Stimulated activated CD4-positive, alpha-beta T cell treated with anti-CD3 and anti-CD28 coated beads, Interleukin-15, amount 100 ng/mL, for 24 hours (primary cell): ENCODE results near the gene PRR20G.
A peak's percentile ranks its signal among the peaks of the same experiment; 100 is the strongest.
"Not testable (repeated sequence)": the region's sequence is repeated elsewhere in the genome, so short reads cannot be mapped to it uniquely, and the experiment has no call there.

Experiments
- DNase-seq: peaks from one replicate; pipeline ENCODE4 v3.0.0-alpha.2; 2020

PRR20G gene

GRCh38 chr3:127296959-127297358, 9.1 kb upstream of the PRR20G start:
- DNase-seq, result no peak

- no peak for DNase-seq
Observed at GRCh38 chr3:127296166-127296565, 8.3 kb upstream of the PRR20G start.

DNA sequence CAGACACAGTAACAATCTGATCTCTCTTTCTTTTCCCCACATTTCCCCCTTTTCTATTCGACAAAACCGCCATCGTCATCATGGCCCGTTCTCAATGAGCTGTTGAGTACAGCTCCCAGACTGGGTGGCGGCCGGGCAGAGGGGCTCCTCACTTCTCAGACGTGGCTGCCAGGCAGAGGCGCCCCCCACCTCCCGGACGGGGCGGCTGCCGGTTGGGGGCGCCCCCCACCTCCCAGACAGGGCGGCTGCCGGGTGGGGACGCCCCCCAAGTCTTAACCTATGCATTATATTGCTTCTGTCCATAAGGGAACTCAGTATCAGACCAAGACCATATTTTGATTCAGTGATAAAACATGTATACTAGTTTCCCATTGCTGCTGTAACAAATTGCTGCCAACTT, 5.8 kb upstream of the PRR20G start:
- DNase-seq, result not testable (repeated sequence)

- DNase-seq, result no peak
Observed at GRCh38 chr3:127291611-127292010, 3.8 kb upstream of the PRR20G start.

- DNase-seq, result no peak
Observed at GRCh38 chr3:127291114-127291513, 3.3 kb upstream of the PRR20G start.

- DNase-seq, result peak; percentile 21
Observed at GRCh38 chr3:127289706-127290575, 2.1 kb upstream of the PRR20G start.

DNA sequence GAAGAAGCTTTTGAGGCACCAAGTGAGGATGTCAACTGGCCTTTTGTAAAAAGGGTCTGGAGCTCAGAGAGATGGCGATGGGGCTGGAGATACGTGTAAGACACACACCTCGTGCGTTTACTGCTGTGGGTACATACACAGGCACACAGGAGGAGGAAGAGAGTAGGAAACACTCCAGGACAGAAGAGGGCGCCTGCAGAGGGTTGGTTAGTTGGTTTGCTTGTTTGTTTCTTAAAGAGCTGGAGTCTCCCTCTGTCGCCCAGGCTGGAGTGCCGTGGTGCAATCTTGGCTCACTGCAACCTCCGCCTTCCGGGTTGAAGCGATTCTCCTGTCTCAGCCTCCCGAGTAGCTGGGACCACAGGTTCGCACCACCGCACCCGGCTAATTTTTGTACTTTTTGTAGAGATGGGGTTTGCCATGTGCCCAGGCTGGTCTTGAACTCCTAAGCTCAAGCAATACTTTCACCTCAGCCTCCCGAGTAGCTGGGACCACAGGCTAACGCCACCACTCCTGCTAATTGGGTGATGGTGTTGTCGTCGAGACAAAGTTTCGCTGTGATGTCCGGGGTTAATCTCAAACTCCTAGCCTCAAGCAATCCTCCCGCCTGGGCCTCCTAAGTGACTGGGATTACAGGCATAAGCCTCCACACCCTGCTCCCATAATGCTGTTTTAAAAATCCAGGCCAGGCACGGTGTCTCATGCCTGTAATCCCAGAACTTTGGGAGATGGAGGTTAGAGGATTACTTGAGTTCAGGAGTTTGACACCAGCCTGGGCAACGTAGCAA, 1.3 kb upstream of the PRR20G start:
- no peak for DNase-seq

DNA sequence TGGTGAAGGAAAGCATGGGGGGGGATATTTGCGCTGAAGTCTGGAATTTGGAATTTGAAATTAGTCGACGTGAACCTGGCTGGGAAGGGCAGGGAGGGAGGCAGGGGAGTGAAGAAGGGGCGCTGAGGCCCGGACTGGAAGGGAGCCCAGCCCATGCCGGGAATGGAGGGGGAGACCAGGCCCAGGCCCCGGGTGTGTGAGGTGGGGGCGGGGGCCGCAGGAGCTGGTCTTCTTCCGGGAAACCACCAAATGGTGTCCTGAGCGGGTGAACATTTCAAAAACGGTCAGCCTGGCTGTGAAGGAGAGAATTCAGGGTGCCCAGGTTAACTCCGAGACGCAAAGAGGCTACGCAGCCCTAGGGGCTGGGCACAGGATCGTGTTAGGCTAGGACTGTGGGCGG, 497 bp upstream of the PRR20G start:
- no peak for DNase-seq

GRCh38 chr3:127286571-127287140, 1.2 kb downstream of the PRR20G start:
- no peak for DNase-seq

DNA sequence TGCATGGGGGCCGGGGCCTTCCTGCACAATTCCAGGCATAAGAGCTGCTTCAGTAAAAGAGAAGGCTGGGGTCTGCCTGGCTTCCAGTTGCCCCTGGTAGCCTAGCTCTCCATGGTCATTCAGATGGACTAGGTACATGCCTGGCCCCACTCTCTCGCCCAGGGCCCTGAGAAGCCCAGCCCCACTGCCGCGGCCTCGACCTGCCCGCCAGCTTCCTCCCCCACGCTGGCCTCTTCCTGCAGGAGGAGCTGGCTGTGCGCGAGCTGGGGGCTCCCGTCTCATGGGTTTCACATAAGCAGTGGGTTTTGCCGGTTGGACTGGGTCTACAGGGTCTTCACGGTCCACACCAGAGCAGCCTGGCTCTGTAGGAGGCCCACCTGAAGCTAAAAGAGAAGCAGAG, 3.6 kb downstream of the PRR20G start:
- DNase-seq, result no peak

GRCh38 chr3:127277561-127277960, 10.3 kb downstream of the PRR20G start:
- no peak for DNase-seq

- no peak for DNase-seq
Observed at GRCh38 chr3:127276995-127277394, 10.9 kb downstream of the PRR20G start.

GRCh38 chr3:127276396-127276795, 11.4 kb downstream of the PRR20G start:
- no peak for DNase-seq

GRCh38 chr3:127275287-127275781, 12.5 kb downstream of the PRR20G start:
- no peak for DNase-seq

- no peak for DNase-seq
Observed at GRCh38 chr3:127274200-127274760, 13.6 kb downstream of the PRR20G start.

- no peak for DNase-seq
Observed at GRCh38 chr3:127273206-127273605, 14.6 kb downstream of the PRR20G start.

GRCh38 chr3:127266186-127266585, 21.7 kb downstream of the PRR20G start:
- no peak for DNase-seq

DNA sequence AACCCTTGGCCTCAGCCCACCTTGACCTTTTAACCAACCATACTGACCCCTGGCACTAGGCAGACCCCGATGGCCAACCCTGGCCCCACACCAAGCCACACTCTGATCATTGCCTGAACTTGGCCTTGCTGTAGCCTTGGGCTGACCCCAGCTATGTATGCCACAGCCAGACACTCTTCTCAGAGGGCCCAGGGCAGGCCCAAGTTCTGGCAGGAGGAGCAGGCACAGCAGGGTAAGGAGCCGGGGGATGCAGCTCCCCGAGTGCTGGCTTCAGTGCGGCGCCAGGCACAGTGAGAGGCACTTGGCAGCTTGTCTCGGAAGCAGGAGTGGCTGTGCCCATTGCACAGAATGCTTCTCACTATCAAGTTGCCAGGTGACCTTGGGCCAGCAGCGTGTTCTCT, 22.3 kb downstream of the PRR20G start:
- no peak for DNase-seq

DNA sequence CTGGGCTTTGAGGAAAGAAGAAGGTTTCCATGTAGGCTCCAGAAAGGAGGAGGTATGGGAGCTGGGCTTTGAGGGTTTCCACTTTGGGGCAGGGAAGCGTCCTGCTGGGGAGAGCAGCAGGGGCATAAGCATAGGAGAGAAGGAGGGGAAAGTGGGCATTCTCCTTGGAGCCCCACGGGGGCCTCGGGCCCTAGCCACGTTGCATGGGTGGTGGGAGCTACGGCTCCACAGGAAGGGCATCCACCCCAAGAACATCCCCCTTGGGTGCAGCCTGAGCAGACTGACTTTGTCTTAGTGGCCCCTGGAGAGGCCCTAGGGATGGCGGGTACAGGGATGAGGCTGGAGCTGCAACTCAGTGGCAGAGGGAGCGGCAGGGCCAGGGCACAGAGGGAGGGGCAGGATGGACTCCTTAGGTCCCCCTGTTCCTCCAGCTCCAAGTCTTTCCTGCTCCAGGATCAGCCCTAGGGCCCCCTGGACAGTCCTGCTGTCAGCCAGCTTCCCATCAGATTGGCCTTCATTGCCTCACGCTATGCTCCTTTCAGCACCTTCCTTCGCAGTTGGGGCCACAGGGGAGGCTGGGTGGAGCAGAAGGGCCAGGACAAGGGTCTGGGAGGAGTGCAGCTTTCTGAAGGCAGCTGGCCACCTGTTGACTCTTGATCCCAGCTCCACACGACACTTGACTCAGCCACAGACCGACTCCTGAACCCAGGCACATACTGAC, 22.9 kb downstream of the PRR20G start:
- no peak for DNase-seq

DNA sequence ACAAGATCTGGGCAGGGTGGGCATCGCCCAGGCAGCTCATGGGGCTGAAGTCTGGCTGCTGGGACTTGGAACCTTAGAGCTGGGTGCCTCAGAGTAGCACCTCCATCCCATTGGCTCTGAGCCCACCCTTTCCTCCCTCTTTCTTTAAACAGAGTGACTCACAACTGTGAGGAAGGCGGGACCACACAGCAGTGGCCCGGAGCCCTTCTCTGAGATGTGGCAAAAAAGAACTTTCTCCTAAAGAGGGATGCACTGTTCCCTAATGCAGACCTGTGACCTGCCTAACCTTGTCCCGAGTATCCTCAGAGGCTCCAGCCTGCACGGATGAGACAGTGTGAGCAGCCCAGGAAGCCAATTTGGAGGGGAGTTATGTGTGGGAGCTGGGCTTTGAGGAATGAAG, 23.6 kb downstream of the PRR20G start:
- DNase-seq, result no peak

DNA sequence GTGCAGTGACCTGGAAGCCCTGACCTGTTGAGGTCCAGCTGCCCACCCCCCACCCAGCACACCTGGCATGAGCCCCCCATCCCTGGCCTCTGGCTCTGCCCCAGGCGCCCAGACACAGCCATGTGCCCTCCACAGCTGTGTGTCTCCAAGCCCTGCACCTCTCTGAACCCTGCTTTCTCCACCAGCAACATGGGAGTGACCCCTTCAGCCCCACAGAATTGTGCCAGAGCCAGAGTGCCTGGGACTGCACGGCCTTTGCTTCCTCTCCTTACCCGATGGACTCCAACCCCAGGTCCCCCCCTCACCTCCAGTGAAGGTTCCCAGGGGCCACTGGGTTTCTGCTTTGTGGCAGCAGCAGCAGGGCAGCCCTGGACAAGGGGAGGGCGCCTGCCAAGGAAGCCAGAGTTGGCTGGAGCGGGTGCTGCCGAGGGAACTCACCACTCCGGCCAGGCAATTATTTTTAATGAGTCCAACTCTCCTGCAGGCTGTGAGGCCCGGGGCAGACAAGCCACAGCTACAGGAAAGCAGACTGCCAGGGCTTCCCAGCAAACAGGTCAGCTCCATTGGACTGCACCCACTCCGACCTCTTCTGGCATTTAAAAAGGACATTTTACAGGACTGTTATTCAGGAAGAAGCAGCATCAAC, 24.1 kb downstream of the PRR20G start:
- DNase-seq, result no peak

DNA sequence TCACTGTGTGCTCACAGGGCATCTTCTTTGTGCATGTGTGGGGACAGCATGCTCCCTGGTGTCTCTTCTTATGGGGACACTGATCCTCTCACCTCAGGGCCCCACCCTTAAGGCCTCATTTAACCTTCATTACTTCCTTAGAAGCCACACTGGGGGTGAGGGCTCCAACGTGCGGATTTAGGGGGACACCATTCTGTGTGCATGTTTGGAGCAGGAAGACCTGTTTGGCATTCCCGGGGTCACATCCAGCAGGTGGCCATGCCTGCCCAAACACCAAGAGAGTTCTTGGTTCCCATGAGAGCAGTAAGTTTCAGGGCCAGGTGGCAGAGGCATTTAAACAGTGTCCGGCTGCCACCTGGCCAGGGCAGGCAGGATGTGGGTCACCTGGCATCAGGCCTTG, 24.8 kb downstream of the PRR20G start:
- DNase-seq, result no peak
